GM23338 (cell line): Measurements from ENCODE around the gene EARS2. TPM values are rescaled to one million over a fixed set of nuclear protein-coding genes. Genes with fewer than 3 reads are reported as not detected.

ENCODE experiments used
- ATAC-seq: fragments of 200-7000 bp; cut with Tn5 transposase; 3 replicates; pipeline ENCODE4 v1.9.1; 2020
- DNase-seq: peaks from one replicate; pipeline ENCODE4 v3.0.0-alpha.2; 2015; ENCODE audit warnings: low spot score
- H2AFZ ChIP-seq: fragments of 200-600 bp; sonication (generic); 2 replicates; pipeline ENCODE4 v1.8.0; 2016; ENCODE audit warnings: antibody characterized with exemption, mild to moderate bottlenecking, moderate library complexity
- H3F3A ChIP-seq: fragments of 200-600 bp; sonication (generic); replicated peaks from 2 replicates; pipeline ENCODE4 v1.8.0; 2017; ENCODE audit warnings: antibody characterized with exemption, mixed run types, low read depth
- H3K27ac ChIP-seq: fragments of 200-600 bp; sonication (generic); 2 replicates; pipeline ENCODE4 v1.6.1; 2016; ENCODE audit warnings: low read depth
- H3K27me3 ChIP-seq: fragments of 200-600 bp; sonication (generic); 2 replicates; pipeline ENCODE4 v1.8.0; 2016; ENCODE audit warnings: mild to moderate bottlenecking, mixed run types, moderate library complexity; ENCODE audit not compliant: insufficient read depth
- H3K36me3 ChIP-seq: fragments of 200-600 bp; sonication (generic); 2 replicates; pipeline ENCODE4 v1.8.0; 2016; ENCODE audit warnings: mild to moderate bottlenecking; ENCODE audit not compliant: insufficient read depth
- H3K4me1 ChIP-seq: fragments of 200-600 bp; sonication (generic); 2 replicates; pipeline ENCODE4 v1.8.0; 2016; ENCODE audit warnings: mild to moderate bottlenecking, moderate library complexity; ENCODE audit not compliant: insufficient read depth
- H3K4me2 ChIP-seq: fragments of 200-600 bp; sonication (generic); 2 replicates; pipeline ENCODE4 v1.7.1; 2017; ENCODE audit warnings: mixed run types
- H3K4me3 ChIP-seq: fragments of 200-600 bp; sonication (generic); 2 replicates; pipeline ENCODE4 v1.6.1; 2016; ENCODE audit warnings: mixed run types
- H3K79me2 ChIP-seq: fragments of 200-600 bp; sonication (generic); replicated peaks from 2 replicates; pipeline ENCODE4 v1.8.0; 2017; ENCODE audit warnings: mild to moderate bottlenecking; ENCODE audit not compliant: insufficient read depth
- H3K9me2 ChIP-seq: fragments of 200-600 bp; sonication (generic); 2 replicates; pipeline ENCODE4 v1.8.0; 2017; ENCODE audit not compliant: insufficient read depth
- H4K20me1 ChIP-seq: fragments of 200-600 bp; sonication (generic); replicated peaks from 2 replicates; pipeline ENCODE4 v1.8.0; 2017; ENCODE audit warnings: mild to moderate bottlenecking; ENCODE audit not compliant: insufficient read depth
- H3K27ac Mint-ChIP-seq: 2 replicates; pipeline ENCODE4 v1.8.0; 2020; ENCODE audit warnings: inconsistent platforms, mild to moderate bottlenecking, moderate library complexity, mixed read lengths
- H3K27me3 Mint-ChIP-seq: 3 replicates; pipeline ENCODE4 v1.8.0; 2022; ENCODE audit warnings: low read depth, mild to moderate bottlenecking, moderate library complexity, mixed read lengths, inconsistent platforms; ENCODE audit not compliant: insufficient read depth, poor library complexity
- H3K36me3 Mint-ChIP-seq: 3 replicates; pipeline ENCODE4 v1.8.0; 2021; ENCODE audit warnings: low read depth, mild to moderate bottlenecking, inconsistent platforms, moderate library complexity, mixed read lengths
- H3K4me1 Mint-ChIP-seq: 3 replicates; pipeline ENCODE4 v1.8.0; 2020; ENCODE audit warnings: mild to moderate bottlenecking, inconsistent platforms, mixed read lengths
- H3K4me3 Mint-ChIP-seq: 3 replicates; pipeline ENCODE4 v1.8.0; 2021; ENCODE audit warnings: moderate library complexity, mild to moderate bottlenecking, inconsistent platforms, mixed read lengths
- H3K9me3 Mint-ChIP-seq: 3 replicates; pipeline ENCODE4 v1.8.0; 2020; ENCODE audit warnings: moderate library complexity, mild to moderate bottlenecking, inconsistent platforms, mixed read lengths
- ETS1 ChIP-seq: IDR thresholded peaks from 2 replicates; pipeline ENCODE4 v1.6.1; 2016; ENCODE audit warnings: antibody characterized with exemption
- EZH2 ChIP-seq: fragments of 200-600 bp; sonication (generic); IDR thresholded peaks from one replicate; pipeline ENCODE4 v1.8.0; 2017; ENCODE audit warnings: antibody characterized with exemption, mild to moderate bottlenecking, low read depth; ENCODE audit not compliant: unreplicated experiment
- EZH2phosphoT487 ChIP-seq: fragments of 200-600 bp; sonication (generic); IDR thresholded peaks from one replicate; pipeline ENCODE4 v1.8.1; 2018; ENCODE audit warnings: antibody characterized with exemption; ENCODE audit not compliant: unreplicated experiment
- JUNB ChIP-seq: IDR thresholded peaks from one replicate; pipeline ENCODE4 v1.6.1; 2016; ENCODE audit warnings: antibody characterized with exemption; ENCODE audit not compliant: unreplicated experiment
- NANOG ChIP-seq: IDR thresholded peaks from 2 replicates; pipeline ENCODE4 v1.6.1; 2016; ENCODE audit warnings: antibody characterized with exemption, borderline replicate concordance
- POLR2AphosphoS5 ChIP-seq: IDR thresholded peaks from 2 replicates; pipeline ENCODE4 v1.6.1; 2016; ENCODE audit warnings: antibody characterized with exemption, low read depth
- REST ChIP-seq: IDR thresholded peaks from one replicate; pipeline ENCODE4 v1.6.1; 2018; ENCODE audit warnings: antibody characterized with exemption; ENCODE audit not compliant: unreplicated experiment
- STAT1 ChIP-seq: IDR thresholded peaks from one replicate; pipeline ENCODE4 v1.6.1; 2016; ENCODE audit warnings: antibody characterized with exemption; ENCODE audit not compliant: unreplicated experiment
- ZNF114 ChIP-seq: fragments of 250-450 bp; sonication (Bioruptor Pico); IDR thresholded peaks from 2 replicates; pipeline ENCODE4 v1.5.0; 2020; ENCODE audit warnings: mild to moderate bottlenecking, moderate library complexity
- ZNF331 ChIP-seq: fragments of 250-450 bp; sonication (Bioruptor Pico); IDR thresholded peaks from 2 replicates; pipeline ENCODE4 v1.5.0; 2020; ENCODE audit warnings: low read depth, mild to moderate bottlenecking, moderate library complexity
- polyA plus RNA-seq: library from polyadenylated mRNA; unstranded; fragments of >200 nt; fragmentation: Nextera tagmentation; extraction: Ambion mirVana; gene quantifications from 2 replicates; pipeline ENCODE4 v1.2.1, GENCODE V29; 2016
- total RNA-seq: library from RNA; depleted of rRNA; stranded (reverse); fragments of >200 nt; shearing (Covaris generic); gene quantifications from 2 replicates; pipeline ENCODE4 v1.2.3, GENCODE V29; 2014
- TF ChIP-seq, protein P1 (sequence below): fragments of 250-450 bp; sonication (Bioruptor Pico); IDR thresholded peaks from 2 replicates; pipeline ENCODE4 v1.5.0; 2020; ENCODE audit warnings: mild to moderate bottlenecking, moderate library complexity

EARS2 gene
- total and polyA plus RNA-seq, 2 experiments from 2014 or later = 22.6 to 89.1 TPM

DNA sequence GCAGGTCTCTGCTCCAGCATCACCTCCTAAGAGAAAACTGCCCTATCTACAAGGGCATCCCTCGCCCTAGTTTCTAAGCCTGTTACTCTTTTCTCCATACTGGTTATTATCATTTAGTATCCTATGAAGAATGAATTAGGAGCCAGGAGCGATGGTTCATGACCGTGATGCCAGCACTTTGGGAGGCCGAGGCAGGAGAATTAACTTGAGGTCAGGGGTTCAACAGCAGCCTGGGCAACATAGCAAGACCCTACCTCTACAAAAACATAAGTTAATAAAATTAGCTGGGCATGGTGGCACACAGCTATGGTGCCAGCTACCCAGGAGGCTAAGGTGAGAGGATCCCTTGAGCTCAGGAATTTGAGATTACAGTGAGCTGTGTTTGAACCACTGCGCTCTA lies 7.2 kb downstream of the EARS2 start:
- Histone ChIP-seq H3K27me3 (no peaks in the 10 kb centered on the region), H3K27ac (no peak overlapping the region), H3K36me3 (peaks cover 23% of the 10 kb centered on the region), H3K79me2 (peaks cover 15% of the 10 kb centered on the region), H3F3A (no peaks in the 10 kb centered on the region), H3K4me1 (no peaks in the 10 kb centered on the region), H4K20me1 (peaks cover 31% of the 10 kb centered on the region), H3K4me2 (no peak overlapping the region), H3K4me3 (no peak overlapping the region), H2AFZ (no peak overlapping the region), H3K9me2 (no peaks in the 10 kb centered on the region)
- no peak overlapping the region for H3K27ac Mint-ChIP-seq
- no peak overlapping the region for H3K4me3 Mint-ChIP-seq
- no peak for TF ChIP-seq EZH2
- TF ChIP-seq ZNF331 (CRISPR knock-in tag) = no peak
- no peak for TF ChIP-seq ETS1
- TF ChIP-seq ZNF114 = no peak
- H3K4me1 Mint-ChIP-seq = no peaks in the 10 kb centered on the region
- H3K36me3 Mint-ChIP-seq = peaks cover 71% of the 10 kb centered on the region
- no peak for DNase-seq
- ATAC-seq = no peak
- H3K27me3 Mint-ChIP-seq = peaks cover 1% of the 10 kb centered on the region
- no peaks in the 10 kb centered on the region for H3K9me3 Mint-ChIP-seq

- H3K4me1 ChIP-seq = no peaks in the 10 kb centered on the region
- no peak overlapping the region for H3K4me2 ChIP-seq
- no peak overlapping the region for H3K27ac Mint-ChIP-seq
- no peaks in the 10 kb centered on the region for H3K4me1 Mint-ChIP-seq
- peaks cover 19% of the 10 kb centered on the region for H4K20me1 ChIP-seq
- H2AFZ ChIP-seq = no peak overlapping the region
- no peak overlapping the region for H3K4me3 ChIP-seq
- H3K79me2 ChIP-seq = no peaks in the 10 kb centered on the region
- no peaks in the 10 kb centered on the region for H3F3A ChIP-seq
- H3K27me3 ChIP-seq = no peaks in the 10 kb centered on the region
- no peaks in the 10 kb centered on the region for H3K9me2 ChIP-seq
- H3K9me3 Mint-ChIP-seq = no peaks in the 10 kb centered on the region
- peaks cover 65% of the 10 kb centered on the region for H3K36me3 Mint-ChIP-seq
- H3K4me3 Mint-ChIP-seq = no peak overlapping the region
- no peak for ATAC-seq
- H3K27ac ChIP-seq = no peak overlapping the region
- no peak for DNase-seq
- peaks cover 5% of the 10 kb centered on the region for H3K27me3 Mint-ChIP-seq
- H3K36me3 ChIP-seq = peaks cover 40% of the 10 kb centered on the region
- TF ChIP-seq EZH2phosphoT487 (no peak), ZNF114 (no peak), NANOG (no peak), ZNF331 (CRISPR knock-in tag) (no peak), STAT1 (no peak), POLR2AphosphoS5 (no peak), JUNB (no peak), ETS1 (no peak), REST (no peak)
- TF ChIP-seq, protein P1, sequence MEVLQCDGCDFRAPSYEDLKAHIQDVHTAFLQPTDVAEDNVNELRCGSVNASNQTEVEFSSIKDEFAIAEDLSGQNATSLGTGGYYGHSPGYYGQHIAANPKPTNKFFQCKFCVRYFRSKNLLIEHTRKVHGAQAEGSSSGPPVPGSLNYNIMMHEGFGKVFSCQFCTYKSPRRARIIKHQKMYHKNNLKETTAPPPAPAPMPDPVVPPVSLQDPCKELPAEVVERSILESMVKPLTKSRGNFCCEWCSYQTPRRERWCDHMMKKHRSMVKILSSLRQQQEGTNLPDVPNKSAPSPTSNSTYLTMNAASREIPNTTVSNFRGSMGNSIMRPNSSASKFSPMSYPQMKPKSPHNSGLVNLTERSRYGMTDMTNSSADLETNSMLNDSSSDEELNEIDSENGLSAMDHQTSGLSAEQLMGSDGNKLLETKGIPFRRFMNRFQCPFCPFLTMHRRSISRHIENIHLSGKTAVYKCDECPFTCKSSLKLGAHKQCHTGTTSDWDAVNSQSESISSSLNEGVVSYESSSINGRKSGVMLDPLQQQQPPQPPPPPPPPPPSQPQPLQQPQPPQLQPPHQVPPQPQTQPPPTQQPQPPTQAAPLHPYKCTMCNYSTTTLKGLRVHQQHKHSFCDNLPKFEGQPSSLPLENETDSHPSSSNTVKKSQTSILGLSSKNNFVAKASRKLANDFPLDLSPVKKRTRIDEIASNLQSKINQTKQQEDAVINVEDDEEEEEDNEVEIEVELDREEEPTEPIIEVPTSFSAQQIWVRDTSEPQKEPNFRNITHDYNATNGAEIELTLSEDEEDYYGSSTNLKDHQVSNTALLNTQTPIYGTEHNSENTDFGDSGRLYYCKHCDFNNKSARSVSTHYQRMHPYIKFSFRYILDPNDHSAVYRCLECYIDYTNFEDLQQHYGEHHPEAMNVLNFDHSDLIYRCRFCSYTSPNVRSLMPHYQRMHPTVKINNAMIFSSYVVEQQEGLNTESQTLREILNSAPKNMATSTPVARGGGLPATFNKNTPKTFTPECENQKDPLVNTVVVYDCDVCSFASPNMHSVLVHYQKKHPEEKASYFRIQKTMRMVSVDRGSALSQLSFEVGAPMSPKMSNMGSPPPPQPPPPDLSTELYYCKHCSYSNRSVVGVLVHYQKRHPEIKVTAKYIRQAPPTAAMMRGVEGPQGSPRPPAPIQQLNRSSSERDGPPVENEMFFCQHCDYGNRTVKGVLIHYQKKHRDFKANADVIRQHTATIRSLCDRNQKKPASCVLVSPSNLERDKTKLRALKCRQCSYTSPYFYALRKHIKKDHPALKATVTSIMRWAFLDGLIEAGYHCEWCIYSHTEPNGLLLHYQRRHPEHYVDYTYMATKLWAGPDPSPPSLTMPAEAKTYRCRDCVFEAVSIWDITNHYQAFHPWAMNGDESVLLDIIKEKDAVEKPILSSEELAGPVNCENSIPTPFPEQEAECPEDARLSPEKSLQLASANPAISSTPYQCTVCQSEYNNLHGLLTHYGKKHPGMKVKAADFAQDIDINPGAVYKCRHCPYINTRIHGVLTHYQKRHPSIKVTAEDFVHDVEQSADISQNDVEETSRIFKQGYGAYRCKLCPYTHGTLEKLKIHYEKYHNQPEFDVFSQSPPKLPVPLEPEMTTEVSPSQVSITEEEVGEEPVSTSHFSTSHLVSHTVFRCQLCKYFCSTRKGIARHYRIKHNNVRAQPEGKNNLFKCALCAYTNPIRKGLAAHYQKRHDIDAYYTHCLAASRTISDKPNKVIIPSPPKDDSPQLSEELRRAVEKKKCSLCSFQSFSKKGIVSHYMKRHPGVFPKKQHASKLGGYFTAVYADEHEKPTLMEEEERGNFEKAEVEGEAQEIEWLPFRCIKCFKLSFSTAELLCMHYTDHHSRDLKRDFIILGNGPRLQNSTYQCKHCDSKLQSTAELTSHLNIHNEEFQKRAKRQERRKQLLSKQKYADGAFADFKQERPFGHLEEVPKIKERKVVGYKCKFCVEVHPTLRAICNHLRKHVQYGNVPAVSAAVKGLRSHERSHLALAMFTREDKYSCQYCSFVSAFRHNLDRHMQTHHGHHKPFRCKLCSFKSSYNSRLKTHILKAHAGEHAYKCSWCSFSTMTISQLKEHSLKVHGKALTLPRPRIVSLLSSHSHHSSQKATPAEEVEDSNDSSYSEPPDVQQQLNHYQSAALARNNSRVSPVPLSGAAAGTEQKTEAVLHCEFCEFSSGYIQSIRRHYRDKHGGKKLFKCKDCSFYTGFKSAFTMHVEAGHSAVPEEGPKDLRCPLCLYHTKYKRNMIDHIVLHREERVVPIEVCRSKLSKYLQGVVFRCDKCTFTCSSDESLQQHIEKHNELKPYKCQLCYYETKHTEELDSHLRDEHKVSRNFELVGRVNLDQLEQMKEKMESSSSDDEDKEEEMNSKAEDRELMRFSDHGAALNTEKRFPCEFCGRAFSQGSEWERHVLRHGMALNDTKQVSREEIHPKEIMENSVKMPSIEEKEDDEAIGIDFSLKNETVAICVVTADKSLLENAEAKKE (CRISPR knock-in tag) = no peak
Observed at GRCh38 chr16:23544436-23544835, 12.7 kb downstream of the EARS2 start.
